Mucosa of descending colon (tissue), 3 donors: ENCODE data around the gene ERC2. TPM values are rescaled to one million over a fixed set of nuclear protein-coding genes. Genes with fewer than 3 reads are reported as not detected.

Experiments
- ATAC-seq: fragments of 200-7000 bp; cut with Tn5 transposase; one replicate; pipeline ENCODE4 v1.9.1; 2020; ENCODE audit warnings: mild to moderate bottlenecking, moderate library complexity
- DNase-seq, 3 donors: peaks; one replicate each; pipeline ENCODE4 v3.0.0-alpha.2; 2020
- H3K36me3 ChIP-seq: fragments of 200-600 bp; one replicate; pipeline ENCODE4 v1.8.0; 2021; ENCODE audit warnings: low read depth, mild to moderate bottlenecking
- H3K4me1 ChIP-seq: fragments of 200-600 bp; one replicate; pipeline ENCODE4 v1.8.0; 2021; ENCODE audit warnings: low read depth, mild to moderate bottlenecking
- H3K4me3 ChIP-seq: fragments of 200-600 bp; one replicate; pipeline ENCODE4 v1.8.0; 2021; ENCODE audit warnings: mild to moderate bottlenecking
- H3K9me3 ChIP-seq: fragments of 200-600 bp; one replicate; pipeline ENCODE4 v1.8.0; 2021; ENCODE audit warnings: mild to moderate bottlenecking
- CTCF ChIP-seq: fragments of 200-600 bp; IDR thresholded peaks from one replicate; pipeline ENCODE4 v1.8.0; 2022; ENCODE audit warnings: antibody characterized with exemption, mild to moderate bottlenecking
- intact Hi-C, 2 donors: fragments of 100-400 bp; cut with DNase I in 1 of 2; cut with micrococcal nuclease in 1 of 2; formaldehyde crosslinking; loops; one replicate each; pipeline versions ENCODE4 v1.11.0 to v1.11.1; 2022; cut with DNase I, micrococcal nuclease
- total RNA-seq, 3 donors: library from RNA; stranded (reverse); fragmentation: NEBNext Ultra II Directional in 2 of 3; extraction: Animal tissue kit (Norgen Biotek cat#: 25700) in 2 of 3; gene quantifications; one replicate each; pipeline versions ENCODE4 v1.2.1 to v1.2.4, GENCODE V29; 2021 to 2023
- donor health status: DM: no; HTN: no; CAD: no; lungs with moderate emphysema.
- donor health status: DM: no; HTN: no; CAD: no.
- donor health status: DM: no; HTN: yes; CAD: no.

The ERC2 gene
- total RNA-seq, 3 donors from 2014 or later, result 0.06 to 1.8 (median 0.43) TPM

GRCh38 chr3:56347219-56347871, 120.9 kb downstream of the ERC2 start:
- intact Hi-C loops, result no loop called here
- Histone ChIP-seq H3K4me3 (no peak overlapping the region), H3K9me3 (no peaks in the 10 kb centered on the region), H3K36me3 (no peaks in the 10 kb centered on the region), H3K4me1 (no peaks in the 10 kb centered on the region)
- ATAC-seq, result peak; percentile 36
- peak in 2 of 3 donors; percentile 14 to 23 for DNase-seq
- TF ChIP-seq CTCF, result no peak

GRCh38 chr3:56342475-56342874, 125.8 kb downstream of the ERC2 start:
- no peaks in the 10 kb centered on the region for H3K36me3 ChIP-seq
- no peak for DNase-seq
- H3K9me3 ChIP-seq, result no peaks in the 10 kb centered on the region
- no peak overlapping the region for H3K4me3 ChIP-seq
- TF ChIP-seq CTCF, result no peak
- no peak for ATAC-seq
- intact Hi-C loops, result no loop called here
- no peaks in the 10 kb centered on the region for H3K4me1 ChIP-seq

- no peak for TF ChIP-seq CTCF
- Histone ChIP-seq H3K4me3 (no peak overlapping the region), H3K36me3 (no peaks in the 10 kb centered on the region), H3K9me3 (no peaks in the 10 kb centered on the region), H3K4me1 (no peaks in the 10 kb centered on the region)
- ATAC-seq (no peak), DNase-seq (no peak)
- intact Hi-C loops, result no loop called here
Measured at GRCh38 chr3:56339671-56340070, 128.6 kb downstream of the ERC2 start.

- no peaks in the 10 kb centered on the region for H3K9me3 ChIP-seq
- no peak for ATAC-seq
- no peak overlapping the region for H3K4me3 ChIP-seq
- DNase-seq, result no peak
- no peaks in the 10 kb centered on the region for H3K36me3 ChIP-seq
- H3K4me1 ChIP-seq, result no peaks in the 10 kb centered on the region
- intact Hi-C loops, result no loop called here
- TF ChIP-seq CTCF, result no peak
Measured at GRCh38 chr3:56339244-56339643, 129.0 kb downstream of the ERC2 start.

GRCh38 chr3:56336023-56336422, 132.2 kb downstream of the ERC2 start:
- TF ChIP-seq CTCF, result no peak
- intact Hi-C loops, result no loop called here
- Histone ChIP-seq H3K36me3 (no peaks in the 10 kb centered on the region), H3K4me1 (no peaks in the 10 kb centered on the region), H3K9me3 (no peaks in the 10 kb centered on the region), H3K4me3 (no peak overlapping the region)
- ATAC-seq, result no peak
- DNase-seq, result no peak

GRCh38 chr3:56324473-56324872, 143.8 kb downstream of the ERC2 start:
- no peaks in the 10 kb centered on the region for H3K4me1 ChIP-seq
- no peaks in the 10 kb centered on the region for H3K9me3 ChIP-seq
- intact Hi-C loops, result no loop called here
- no peak for ATAC-seq
- no peak for DNase-seq
- H3K4me3 ChIP-seq, result no peak overlapping the region
- no peaks in the 10 kb centered on the region for H3K36me3 ChIP-seq
- no peak for TF ChIP-seq CTCF
